ENCODE measurements around the gene ULK1. TPM values are rescaled to one million over a fixed set of nuclear protein-coding genes. Genes with fewer than 3 reads are reported as not detected.

Gene ULK1
- total RNA-seq, 1 donor from 2014 or later: 49.8 TPM

GRCh38 chr12:131914179-131914702 lies 19.8 kb downstream of the ULK1 start:
- DNase-seq (no peak), ATAC-seq (ENCODE audit: poor library complexity) (no peak)
- intact Hi-C loops (cut with DNase I): no loop called here

GRCh38 chr12:131915000-131915689 lies 20.7 kb downstream of the ULK1 start:
- ATAC-seq (ENCODE audit: poor library complexity) (no peak), DNase-seq (no peak)
- intact Hi-C loops (cut with DNase I): no loop called here

DNA sequence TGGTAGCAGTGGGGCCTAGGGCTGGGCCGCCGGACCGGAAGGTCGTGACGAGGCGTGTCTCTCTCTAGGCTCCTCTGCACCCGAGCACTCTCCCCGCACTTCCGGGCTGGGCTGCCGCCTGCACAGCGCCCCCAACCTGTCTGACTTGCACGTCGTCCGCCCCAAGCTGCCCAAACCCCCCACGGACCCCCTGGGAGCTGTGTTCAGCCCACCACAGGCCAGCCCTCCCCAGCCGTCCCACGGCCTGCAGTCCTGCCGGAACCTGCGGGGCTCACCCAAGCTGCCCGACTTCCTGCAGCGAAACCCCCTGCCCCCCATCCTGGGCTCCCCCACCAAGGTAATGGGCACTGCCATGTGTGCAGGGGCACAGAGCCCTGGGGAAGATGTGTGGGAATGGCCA lies 21.4 kb downstream of the ULK1 start:
- DNase-seq (no peak), ATAC-seq (ENCODE audit: poor library complexity) (no peak)
- intact Hi-C loops (cut with DNase I): no loop called here

DNA sequence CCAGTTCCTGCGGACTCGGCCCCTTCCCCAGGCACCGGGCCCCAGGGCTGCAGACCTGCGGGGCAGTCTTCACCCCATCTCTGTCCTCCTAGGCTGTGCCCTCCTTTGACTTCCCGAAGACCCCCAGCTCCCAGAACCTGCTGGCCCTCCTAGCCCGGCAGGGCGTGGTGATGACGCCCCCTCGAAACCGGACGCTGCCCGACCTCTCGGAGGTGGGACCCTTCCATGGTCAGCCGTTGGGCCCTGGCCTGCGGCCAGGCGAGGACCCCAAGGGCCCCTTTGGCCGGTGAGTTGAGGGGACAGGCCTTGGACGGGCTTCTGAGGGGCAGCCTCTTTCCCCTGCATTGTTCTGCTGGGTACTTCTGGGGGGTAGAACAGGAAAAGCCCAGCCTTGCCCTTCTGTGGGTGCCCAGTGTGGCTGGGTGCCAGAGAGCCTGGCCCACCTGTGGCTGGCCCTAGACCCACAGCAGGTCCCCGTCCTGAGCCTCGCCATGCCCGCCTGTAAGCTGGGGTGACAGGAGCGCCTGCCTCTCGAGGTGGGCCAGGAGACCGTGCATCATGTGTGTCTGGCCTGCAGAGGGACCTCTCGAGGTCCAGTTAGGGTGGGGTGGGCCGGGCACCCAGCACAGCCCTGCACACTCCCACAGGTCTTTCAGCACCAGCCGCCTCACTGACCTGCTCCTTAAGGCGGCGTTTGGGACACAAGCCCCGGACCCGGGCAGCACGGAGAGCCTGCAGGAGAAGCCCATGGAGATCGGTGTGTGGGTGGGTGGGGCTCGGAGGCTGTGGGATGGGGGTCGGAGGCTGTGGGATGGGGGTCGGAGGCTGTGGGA lies 22.1 kb downstream of the ULK1 start:
- DNase-seq: no peak

GRCh38 chr12:131917139-131917710 lies 22.8 kb downstream of the ULK1 start:
- intact Hi-C loops (cut with DNase I): no loop called here
- no peak for DNase-seq
- no peak for ATAC-seq (ENCODE audit: poor library complexity)

More for the DNA sequence above, 22.1 kb downstream of the ULK1 start:
- ATAC-seq (ENCODE audit: poor library complexity): no peak
- intact Hi-C loops (cut with DNase I): no loop called here

- ATAC-seq (ENCODE audit: poor library complexity) (no peak), DNase-seq (no peak)
- intact Hi-C loops (cut with DNase I): no loop called here
These were observed 23.4 kb downstream of the ULK1 start for GRCh38 chr12:131917711-131918306.

DNA sequence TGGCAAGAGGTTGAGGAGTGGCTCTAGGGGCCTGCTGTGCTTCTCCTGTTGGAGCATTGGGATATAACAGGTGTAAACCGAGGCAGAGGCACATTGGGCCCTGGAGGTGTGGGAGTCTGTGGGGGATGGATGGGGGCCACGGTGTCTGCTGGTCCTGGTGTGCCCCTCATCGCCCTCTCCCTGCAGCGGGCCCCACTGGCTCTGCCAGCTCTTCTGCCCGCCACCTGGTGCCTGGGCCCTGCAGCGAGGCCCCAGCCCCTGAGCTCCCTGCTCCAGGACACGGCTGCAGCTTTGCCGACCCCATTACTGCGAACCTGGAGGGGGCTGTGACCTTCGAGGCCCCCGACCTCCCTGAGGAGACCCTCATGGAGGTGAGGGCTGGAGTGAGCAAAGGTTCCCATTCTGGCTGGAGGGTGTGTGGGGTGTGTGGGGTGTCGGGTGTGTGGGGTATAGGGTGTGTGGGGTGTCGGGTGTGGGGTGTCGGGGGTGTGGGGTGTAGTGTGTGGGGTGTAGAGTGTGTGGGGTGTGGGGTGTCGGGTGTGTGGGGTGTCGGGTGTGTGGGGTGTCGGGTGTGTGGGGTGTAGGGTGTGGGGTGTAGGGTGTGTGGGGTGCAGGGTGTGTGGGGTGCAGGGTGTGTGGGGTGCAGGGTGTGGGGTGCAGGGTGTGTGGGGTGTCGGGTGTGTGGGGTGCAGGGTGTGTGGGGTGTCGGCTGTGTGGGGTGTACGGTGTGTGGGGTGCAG lies 24.1 kb downstream of the ULK1 start:
- intact Hi-C loops (cut with DNase I): no loop called here
- ATAC-seq (ENCODE audit: poor library complexity): no peak
- no peak for DNase-seq

DNA sequence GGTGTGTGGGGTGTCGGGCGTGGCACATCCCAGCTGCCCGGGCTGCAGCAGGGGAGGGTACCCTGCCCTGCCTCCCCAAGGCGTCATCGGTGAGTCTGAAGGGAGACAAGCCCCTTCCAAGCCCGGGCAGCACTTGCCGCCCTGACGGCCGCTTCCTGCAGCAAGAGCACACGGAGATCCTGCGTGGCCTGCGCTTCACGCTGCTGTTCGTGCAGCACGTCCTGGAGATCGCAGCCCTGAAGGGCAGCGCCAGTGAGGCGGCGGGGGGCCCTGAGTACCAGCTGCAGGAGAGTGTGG lies 24.6 kb downstream of the ULK1 start:
- DNase-seq (no peak), ATAC-seq (ENCODE audit: poor library complexity) (no peak)
- intact Hi-C loops (cut with DNase I): no loop called here

DNA sequence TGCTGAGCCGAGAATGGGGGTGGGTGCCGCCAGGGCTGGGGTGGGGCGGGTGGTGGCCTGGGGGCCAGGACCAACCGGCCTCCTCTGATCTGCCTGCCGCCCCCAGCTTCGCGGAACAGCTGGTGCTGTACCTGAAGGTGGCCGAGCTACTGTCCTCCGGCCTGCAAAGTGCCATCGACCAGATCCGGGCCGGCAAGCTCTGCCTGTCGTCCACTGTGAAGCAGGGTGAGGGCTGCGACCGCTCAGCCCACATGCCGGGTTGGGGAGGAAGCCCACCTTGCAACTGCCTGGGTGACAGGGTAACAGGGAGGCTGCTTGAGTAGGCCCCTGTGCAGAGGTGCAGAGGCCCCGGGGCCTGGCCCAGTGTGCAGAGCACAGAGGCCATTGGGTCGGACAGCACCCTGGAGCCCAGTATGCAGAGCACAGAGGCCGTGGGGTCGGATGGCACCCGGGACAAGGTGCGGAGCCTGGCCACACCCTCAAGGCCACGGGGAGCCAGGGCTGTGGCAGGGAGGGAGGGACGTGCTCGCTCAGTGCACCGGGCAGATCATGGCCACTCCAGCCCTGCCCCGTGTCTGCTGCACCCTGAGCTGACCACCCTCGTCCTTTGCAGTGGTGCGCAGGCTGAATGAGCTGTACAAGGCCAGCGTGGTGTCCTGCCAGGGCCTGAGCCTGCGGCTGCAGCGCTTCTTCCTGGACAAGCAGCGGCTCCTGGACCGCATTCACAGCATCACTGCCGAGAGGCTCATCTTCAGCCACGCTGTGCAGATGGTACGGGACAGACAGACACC lies 25.1 kb downstream of the ULK1 start:
- DNase-seq (no peak), ATAC-seq (ENCODE audit: poor library complexity) (no peak)
- intact Hi-C loops (cut with DNase I): no loop called here

DNA sequence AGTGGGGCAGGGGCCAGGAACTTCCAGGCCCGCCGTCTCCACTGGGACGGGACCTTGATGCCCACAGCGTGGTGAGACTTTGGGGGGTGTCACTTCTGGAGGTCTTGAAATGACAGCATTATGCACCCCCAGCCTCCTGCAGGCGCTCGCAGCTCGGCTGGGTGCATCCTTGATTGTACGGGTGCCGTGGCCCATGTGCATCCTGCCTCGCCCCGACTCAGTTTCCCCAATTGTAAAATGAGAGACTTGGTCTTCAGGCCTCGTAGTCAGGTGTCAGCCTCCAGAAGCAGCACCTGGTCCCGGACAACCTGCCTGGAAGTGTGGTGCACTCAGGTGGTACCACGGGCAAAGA lies 25.7 kb downstream of the ULK1 start:
- intact Hi-C loops (cut with DNase I): no loop called here
- ATAC-seq (ENCODE audit: poor library complexity): no peak

DNA sequence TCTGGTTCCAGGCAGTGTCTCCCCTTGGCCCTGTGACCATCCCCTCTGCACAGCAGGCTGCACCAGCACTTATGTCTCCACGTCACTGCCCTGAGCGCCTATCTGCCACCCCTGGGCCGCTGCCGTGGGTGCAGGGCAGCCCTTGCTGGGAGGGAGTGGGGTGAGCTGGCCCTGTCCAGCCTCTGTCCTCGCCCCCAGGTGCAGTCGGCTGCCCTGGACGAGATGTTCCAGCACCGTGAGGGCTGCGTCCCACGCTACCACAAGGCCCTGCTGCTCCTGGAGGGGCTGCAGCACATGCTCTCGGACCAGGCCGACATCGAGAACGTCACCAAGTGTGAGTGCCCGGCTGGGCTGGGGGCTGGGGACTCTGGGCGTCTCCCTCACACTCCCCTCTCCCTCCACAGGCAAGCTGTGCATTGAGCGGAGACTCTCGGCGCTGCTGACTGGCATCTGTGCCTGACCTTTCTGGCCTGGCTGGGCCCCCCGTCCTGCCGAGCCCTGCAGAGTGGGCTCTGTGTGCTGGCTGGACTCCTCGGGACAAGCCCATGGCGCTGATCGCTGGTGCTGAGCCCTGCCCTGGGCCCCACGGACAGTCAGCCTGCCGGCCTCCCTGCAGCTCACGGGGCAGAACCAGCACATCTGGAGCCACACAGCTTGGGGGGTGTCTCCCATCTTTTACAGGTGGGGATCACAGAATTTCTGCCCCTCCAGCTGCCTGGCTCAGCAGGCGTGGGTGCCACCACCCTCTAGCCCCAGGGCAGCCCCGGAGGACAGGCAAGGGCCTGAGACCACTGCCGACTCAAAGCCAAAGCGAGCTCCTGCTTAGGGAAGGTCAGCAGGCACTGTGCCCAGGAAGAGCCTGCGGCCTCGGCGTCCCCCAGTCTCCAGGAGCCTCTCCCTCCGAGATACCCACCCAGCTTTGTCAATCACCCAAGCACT lies 26.7 kb downstream of the ULK1 start:
- ATAC-seq (ENCODE audit: poor library complexity): peak; percentile 67
- DNase-seq: peak; percentile 65
- intact Hi-C loops (cut with DNase I): no loop called here

More for the DNA sequence above, 25.7 kb downstream of the ULK1 start:
- DNase-seq: no peak

GRCh38 chr12:131921866-131922769 lies 27.7 kb downstream of the ULK1 start:
- intact Hi-C loops (cut with DNase I): no loop called here
- ATAC-seq (ENCODE audit: poor library complexity) (peak; percentile 81), DNase-seq (peak; percentile 73)

GRCh38 chr12:131922772-131923171 lies 28.4 kb downstream of the ULK1 start:
- intact Hi-C loops (cut with DNase I): no loop called here
- DNase-seq (no peak), ATAC-seq (ENCODE audit: poor library complexity) (no peak)

DNA sequence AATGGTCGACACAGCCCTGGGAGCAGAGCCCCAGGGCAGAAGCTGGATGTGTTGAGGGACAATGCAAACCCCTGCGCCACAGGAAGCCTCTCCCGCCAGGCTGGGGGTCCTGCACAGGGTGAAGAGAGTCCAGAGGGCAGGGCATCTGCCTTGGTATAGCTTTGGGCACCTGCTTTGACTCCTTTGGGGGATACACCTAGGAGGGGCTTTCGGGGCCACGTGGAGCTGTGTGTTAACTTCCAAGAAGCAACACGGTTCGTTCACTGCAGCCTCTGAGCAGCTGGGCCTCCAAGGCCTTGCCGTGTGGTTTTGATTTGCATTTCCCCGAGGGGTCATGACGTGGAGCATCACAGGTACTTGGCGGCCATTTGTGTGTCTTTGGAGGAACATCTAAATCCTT lies 28.8 kb downstream of the ULK1 start:
- intact Hi-C loops (cut with DNase I): no loop called here
- ATAC-seq (ENCODE audit: poor library complexity): no peak

DNA sequence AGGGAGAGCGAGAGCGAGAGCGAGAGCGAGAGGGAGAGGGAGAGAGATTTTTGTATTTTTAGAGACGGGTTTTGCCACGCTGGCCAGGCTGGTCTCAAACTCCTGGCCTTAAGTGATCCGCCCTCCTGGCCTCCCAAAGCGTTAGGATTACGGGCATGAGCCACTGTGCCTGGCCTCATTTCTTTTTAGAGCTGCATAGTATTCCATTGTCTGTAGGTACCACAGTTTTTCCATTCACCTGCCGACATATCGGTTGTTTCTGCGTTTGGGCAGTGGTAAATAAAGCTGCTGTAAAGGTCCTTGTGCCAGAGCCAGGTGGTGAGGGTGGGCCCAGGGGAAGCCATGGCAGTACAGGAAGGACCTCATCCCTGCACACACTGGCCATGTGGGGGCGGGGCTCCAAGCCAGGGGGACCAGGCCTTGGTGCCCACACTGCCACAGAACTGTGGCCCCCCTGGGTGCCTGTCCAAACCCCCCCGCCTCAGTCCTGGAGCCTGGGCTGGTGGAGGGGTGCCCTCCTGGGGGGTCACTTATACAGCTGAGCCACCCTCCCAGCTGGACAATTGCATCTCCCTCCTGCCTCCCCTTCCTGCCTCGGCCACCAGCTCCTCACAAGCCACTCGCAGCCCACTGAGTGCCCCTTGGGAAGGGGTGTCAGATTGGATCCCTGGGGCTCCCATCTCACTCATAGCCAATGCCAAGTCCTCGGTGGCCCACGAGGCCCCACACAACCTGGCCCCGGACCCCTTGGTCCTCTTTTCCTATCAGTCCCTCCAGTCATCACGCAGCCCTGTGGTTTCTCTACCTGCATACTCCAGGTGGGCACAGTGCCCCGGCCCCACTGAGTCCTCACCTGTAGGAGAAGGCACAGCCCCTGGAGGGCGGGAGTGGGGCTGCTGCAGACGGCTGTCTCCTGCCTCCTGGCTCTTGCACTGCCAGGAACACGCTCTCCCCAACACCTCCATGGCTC lies 33.0 kb downstream of the ULK1 start:
- DNase-seq (no peak), ATAC-seq (ENCODE audit: poor library complexity) (no peak)
- intact Hi-C loops (cut with DNase I): no loop called here

More for the DNA sequence above, 28.8 kb downstream of the ULK1 start:
- no peak for DNase-seq

Data from Right ventricle myocardium superior (tissue), 1 donor.